Endodermal cell (in vitro differentiated cells): ENCODE measurements around the gene NDUFV3. TPM values are rescaled to one million over a fixed set of nuclear protein-coding genes. Genes with fewer than 3 reads are reported as not detected.

Experiments used
- DNase-seq: peaks from one replicate; pipeline ENCODE4 v3.0.0-alpha.2; 2017
- H3K27ac ChIP-seq: 2 replicates; pipeline ENCODE4 v1.5.1; 2013; ENCODE audit warnings: mild to moderate bottlenecking, low read depth, low read length, moderate library complexity
- H3K27me3 ChIP-seq: 2 replicates; pipeline ENCODE4 v1.6.1; 2013; ENCODE audit warnings: mild to moderate bottlenecking, low read length, moderate library complexity; ENCODE audit not compliant: insufficient read depth, control insufficient read depth, poor library complexity, severe bottlenecking
- H3K36me3 ChIP-seq: 2 replicates; pipeline ENCODE4 v1.7.0; 2013; ENCODE audit warnings: mild to moderate bottlenecking, low read length, moderate library complexity; ENCODE audit not compliant: control insufficient read depth, insufficient read depth
- H3K4me1 ChIP-seq: one replicate; pipeline ENCODE4 v1.7.0; 2013; ENCODE audit warnings: low read length; ENCODE audit not compliant: control insufficient read depth, insufficient read depth
- H3K4me3 ChIP-seq: 2 replicates; pipeline ENCODE4 v1.5.1; 2013; ENCODE audit warnings: mild to moderate bottlenecking, low read length, moderate library complexity
- H3K9ac ChIP-seq: 2 replicates; pipeline ENCODE4 v1.6.1; 2013; ENCODE audit warnings: mild to moderate bottlenecking, low read length, moderate library complexity; ENCODE audit not compliant: poor library complexity, severe bottlenecking; ENCODE audit errors: extremely low read depth
- H3K9me3 ChIP-seq: 2 replicates; pipeline ENCODE4 v1.6.1; 2013; ENCODE audit warnings: mild to moderate bottlenecking, low read length, moderate library complexity; ENCODE audit not compliant: control insufficient read depth
- H3K27ac Mint-ChIP-seq: 2 replicates; pipeline ENCODE4 v1.8.0; 2020; ENCODE audit warnings: mixed read lengths
- H3K27me3 Mint-ChIP-seq: 2 replicates; pipeline ENCODE4 v1.8.0; 2021; ENCODE audit warnings: mild to moderate bottlenecking, mixed read lengths; ENCODE audit not compliant: insufficient read depth
- H3K36me3 Mint-ChIP-seq: 2 replicates; pipeline ENCODE4 v1.8.0; 2020; ENCODE audit warnings: low read depth, mixed read lengths
- H3K4me1 Mint-ChIP-seq: 2 replicates; pipeline ENCODE4 v1.8.0; 2020; ENCODE audit warnings: mixed read lengths
- H3K4me3 Mint-ChIP-seq: 2 replicates; pipeline ENCODE4 v1.8.0; 2020; ENCODE audit warnings: mild to moderate bottlenecking, moderate library complexity, mixed read lengths
- H3K9me3 Mint-ChIP-seq: 2 replicates; pipeline ENCODE4 v1.8.0; 2020; ENCODE audit warnings: mild to moderate bottlenecking, mixed read lengths
- CTCF ChIP-seq: fragments of 200-600 bp; sonication (generic); conservative IDR thresholded peaks from 2 replicates; pipeline ENCODE4 v1.5.0; 2021; ENCODE audit warnings: antibody characterized with exemption, mild to moderate bottlenecking
- WGBS, 2 experiments: methylation state at CpG; one replicate each; pipeline versions ENCODE4 v1.1.5 to v1.1.7; 2013; ENCODE audit warnings: missing lambda C conversion rate in 2 of 2, mixed read lengths in 1 of 2; ENCODE audit not compliant: insufficient coverage in 1 of 2, insufficient read length in 1 of 2; 5-methylcytosine and 5-hydroxymethylcytosine counted together
- total RNA-seq, 2 donors: library from RNA; stranded (reverse); fragmentation: NEBNext Ultra II Directional in 1 of 2; extraction: Animal tissue kit (Norgen Biotek cat#: 25700) in 1 of 2; gene quantifications; 2 replicates in 1 of 2; 3 replicates in 1 of 2; pipeline ENCODE4 v1.2.1, GENCODE V29; 2021

The NDUFV3 gene
- total RNA-seq, 2 donors from 2014 or later = 25.8 to 27.2 TPM

- Histone ChIP-seq H3K9me3 (no peaks in the 10 kb centered on the region), H3K27me3 (no peaks in the 10 kb centered on the region), H3K4me1 (no peaks in the 10 kb centered on the region), H3K4me3 (peak within 1 kb of the TSS; percentile 100), H3K9ac (peak within 1 kb of the TSS; percentile 89), H3K27ac (peak within 1 kb of the TSS; percentile 92), H3K36me3 (peaks cover 20% of the 10 kb centered on the region)
- Mint-ChIP-seq H3K9me3 (no peaks in the 10 kb centered on the region), H3K36me3 (peaks cover 27% of the 10 kb centered on the region), H3K27me3 (no peaks in the 10 kb centered on the region), H3K4me3 (peak within 1 kb of the TSS; percentile 89), H3K4me1 (peaks cover 15% of the 10 kb centered on the region), H3K27ac (peak within 1 kb of the TSS; percentile 96)
- DNase-seq = peak; percentile 99
- 0% methylated on average over 35 to 80 of the region's 80 CpGs for WGBS, 2 experiments
- no peak for TF ChIP-seq CTCF
These were observed 13.9 kb upstream of the NDUFV3 start, which contains the start of gene WDR4 for GRCh38 chr21:42878993-42879787. TSS of gene WDR4 (minus strand) at chr21:42879539. CDS start at chr21:42879495, 44 bp downstream.

- Mint-ChIP-seq H3K9me3 (no peaks in the 10 kb centered on the region), H3K27me3 (no peaks in the 10 kb centered on the region), H3K36me3 (peaks cover 19% of the 10 kb centered on the region), H3K4me3 (peak overlapping the region; percentile 89), H3K27ac (peak overlapping the region; percentile 96), H3K4me1 (peaks cover 15% of the 10 kb centered on the region)
- 91 to 100% methylated on average over 1 to 6 of the region's 6 CpGs for WGBS, 2 experiments
- Histone ChIP-seq H3K9me3 (no peaks in the 10 kb centered on the region), H3K9ac (peak overlapping the region; percentile 89), H3K27ac (no peak overlapping the region), H3K4me1 (no peaks in the 10 kb centered on the region), H3K36me3 (peaks cover 15% of the 10 kb centered on the region), H3K4me3 (peak overlapping the region; percentile 100), H3K27me3 (no peaks in the 10 kb centered on the region)
- no peak for TF ChIP-seq CTCF
- no peak for DNase-seq
These were observed 12.8 kb upstream of the NDUFV3 start for GRCh38 chr21:42880352-42880751.

GRCh38 chr21:42883921-42884320 lies 9.2 kb upstream of the NDUFV3 start:
- H3K36me3 Mint-ChIP-seq = peaks cover 10% of the 10 kb centered on the region
- TF ChIP-seq CTCF = no peak
- no peak for DNase-seq
- Histone ChIP-seq H3K9ac (no peak overlapping the region), H3K4me1 (no peaks in the 10 kb centered on the region), H3K36me3 (no peaks in the 10 kb centered on the region), H3K27ac (no peak overlapping the region), H3K9me3 (no peaks in the 10 kb centered on the region), H3K27me3 (no peaks in the 10 kb centered on the region), H3K4me3 (no peak overlapping the region)
- H3K9me3 Mint-ChIP-seq = no peaks in the 10 kb centered on the region
- H3K4me1 Mint-ChIP-seq = peaks cover 9% of the 10 kb centered on the region
- H3K4me3 Mint-ChIP-seq = no peak overlapping the region
- H3K27me3 Mint-ChIP-seq = no peaks in the 10 kb centered on the region
- WGBS, 2 experiments = 46% methylated on average over 1 of the region's 1 CpG; no CpG with 5 or more reads in 1 of the 2 experiments
- H3K27ac Mint-ChIP-seq = no peak overlapping the region
